GM21723 (cell line): ENCODE results near the gene ABCA4.
"Not testable (repeated sequence)": the region's sequence is repeated elsewhere in the genome, so short reads cannot be mapped to it uniquely, and the experiment has no call there.

Source experiments
- ATAC-seq: cut with Tn5 transposase; IDR thresholded peaks from one replicate; pipeline ENCODE4 v1.9.1; 2021; ENCODE audit warnings: mild to moderate bottlenecking, moderate library complexity; ENCODE audit not compliant: unreplicated experiment

ABCA4 gene

DNA sequence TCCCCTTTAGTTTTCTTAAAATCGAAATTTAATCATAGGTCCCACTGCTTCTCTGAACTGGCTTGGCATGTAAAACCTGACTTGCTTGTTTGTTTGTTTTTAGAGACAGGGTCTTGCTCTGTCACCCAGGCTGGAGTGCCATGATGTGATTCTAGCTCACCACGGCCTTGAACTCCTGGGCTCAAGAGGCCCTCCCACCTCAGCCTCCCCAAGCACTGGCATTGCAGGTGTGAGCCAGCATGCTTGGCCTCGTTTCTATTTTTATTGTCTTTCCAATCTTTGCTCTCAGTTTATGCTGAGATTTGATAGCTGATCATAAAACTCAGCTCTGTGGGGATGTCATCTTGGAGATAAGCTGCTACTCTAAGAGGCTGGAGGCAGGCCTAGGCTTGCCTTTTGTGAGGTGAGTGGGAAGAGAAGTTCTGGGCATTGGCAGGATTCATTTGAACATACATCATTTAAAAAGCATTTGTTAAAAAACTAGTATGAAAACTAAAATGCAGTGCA, 160.3 kb downstream of the ABCA4 start:
- ATAC-seq = no peak

DNA sequence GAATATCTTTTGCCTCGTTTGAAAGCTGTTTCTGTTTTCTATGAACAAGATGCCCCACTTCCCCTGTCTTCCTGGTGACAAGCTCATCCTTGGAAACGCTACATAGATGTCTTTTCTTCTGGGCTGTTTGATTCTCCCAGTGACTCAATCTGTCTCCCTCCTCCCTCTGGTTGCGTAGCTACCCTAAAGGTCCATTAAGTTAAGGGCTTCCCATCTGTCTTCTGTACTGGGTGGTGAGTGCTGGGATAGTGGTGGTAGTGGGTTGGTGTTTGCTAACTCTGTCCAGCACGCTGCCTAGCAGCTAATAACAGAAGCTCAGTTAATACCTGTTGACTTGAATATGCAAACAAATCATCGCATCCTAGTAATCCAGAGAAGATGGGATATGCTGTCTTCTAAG, 161.5 kb downstream of the ABCA4 start:
- ATAC-seq = no peak

GRCh38 chr1:93958726-93959100, 162.2 kb downstream of the ABCA4 start:
- no peak for ATAC-seq

- ATAC-seq = no peak
These were observed 162.8 kb downstream of the ABCA4 start for GRCh38 chr1:93958032-93958725.

- ATAC-seq = no peak
These were observed 165.2 kb downstream of the ABCA4 start for GRCh38 chr1:93955765-93956164.

DNA sequence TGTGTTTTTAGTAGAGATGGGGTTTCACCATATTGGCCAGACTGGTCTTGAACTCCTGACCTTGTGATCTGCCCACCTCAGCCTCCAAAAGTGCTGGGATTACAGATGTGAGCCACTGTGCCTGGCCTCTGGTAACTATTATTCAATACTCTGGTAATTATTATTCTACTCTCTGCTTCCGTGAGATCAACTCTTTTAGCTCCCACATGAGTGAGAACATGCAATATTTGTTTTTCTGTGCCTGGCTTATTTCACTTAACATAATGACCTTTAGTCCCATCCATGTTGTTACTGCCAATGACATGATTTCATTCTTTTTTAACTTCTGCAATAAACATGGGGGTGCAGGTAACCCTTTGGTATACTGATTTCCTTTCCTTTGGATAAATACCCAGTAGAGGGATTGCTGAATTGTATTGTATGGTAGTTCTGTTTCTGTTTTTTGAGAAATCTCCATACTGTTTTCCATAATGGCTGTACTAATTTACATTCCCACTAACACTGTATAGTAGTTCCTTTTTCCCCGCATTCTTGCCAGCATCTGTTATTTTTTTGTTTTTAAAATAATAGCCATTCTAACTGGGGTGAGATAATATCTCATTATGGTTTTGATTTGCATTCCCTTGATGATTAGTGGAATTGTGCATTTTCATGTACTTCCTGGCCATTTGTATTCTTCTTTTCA, 173.8 kb downstream of the ABCA4 start:
- not testable (repeated sequence) for ATAC-seq
